GM21526 (cell line): Measurements from ENCODE around the gene PSD4.

Experiments used
- ATAC-seq: cut with Tn5 transposase; IDR thresholded peaks from one replicate; pipeline ENCODE4 v1.9.1; 2021; ENCODE audit warnings: moderate library complexity; ENCODE audit not compliant: unreplicated experiment, low FRiP score

The PSD4 gene

GRCh38 chr2:113167115-113167932 is 6.4 kb upstream of the PSD4 start:
- no peak for ATAC-seq

GRCh38 chr2:113167962-113168340 is 5.8 kb upstream of the PSD4 start:
- ATAC-seq: no peak

DNA sequence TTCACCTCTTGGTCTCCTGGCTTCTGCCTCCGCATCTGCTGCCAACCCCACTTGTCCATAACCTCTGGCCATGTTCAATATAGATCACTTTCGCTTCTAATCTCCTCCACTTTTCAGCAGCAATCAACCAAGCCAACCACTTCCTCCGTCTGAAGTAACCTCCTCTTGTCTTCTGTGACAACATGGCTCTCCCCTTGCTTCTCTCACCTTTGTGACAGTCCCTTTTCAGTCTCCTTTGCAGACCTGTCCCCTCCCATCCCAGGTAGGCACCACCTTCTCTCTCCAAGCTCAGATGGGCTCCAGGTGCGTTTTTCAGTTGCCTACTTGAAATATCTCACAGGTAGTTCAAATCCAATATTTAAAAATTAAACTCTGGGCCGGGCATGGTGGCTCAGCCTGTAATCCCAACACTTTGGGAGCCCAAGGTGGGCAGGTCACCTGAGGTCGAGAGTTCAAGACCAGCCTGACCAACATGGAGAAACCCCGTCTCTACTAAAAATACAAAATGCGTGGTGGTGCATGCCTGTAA is 4.7 kb upstream of the PSD4 start:
- no peak for ATAC-seq

DNA sequence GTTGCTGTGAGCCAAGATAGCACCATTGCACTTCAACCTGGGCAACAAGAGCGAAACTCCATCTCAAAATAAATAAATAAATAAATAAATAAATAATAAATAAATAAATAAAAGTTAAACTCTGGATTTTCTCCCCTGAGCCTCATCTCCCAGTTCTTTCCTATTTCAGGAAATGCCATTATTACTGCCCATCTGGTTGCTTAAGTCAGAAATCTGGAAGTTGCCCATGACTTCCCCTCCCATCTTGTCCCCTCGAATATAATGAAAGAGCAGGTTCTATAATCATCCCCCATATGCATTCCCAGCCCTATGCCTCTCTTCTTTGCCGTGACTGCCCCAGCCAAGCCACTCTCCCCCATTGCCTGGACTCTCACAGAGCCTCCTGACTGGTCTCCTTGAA is 4.2 kb upstream of the PSD4 start:
- no peak for ATAC-seq

- ATAC-seq: no peak
Observed at GRCh38 chr2:113171334-113172075, 2.3 kb upstream of the PSD4 start.

- no peak for ATAC-seq
Observed at GRCh38 chr2:113172721-113173541, 840 bp upstream of the PSD4 start.

GRCh38 chr2:113174376-113174750 is 592 bp downstream of the PSD4 start:
- no peak for ATAC-seq

DNA sequence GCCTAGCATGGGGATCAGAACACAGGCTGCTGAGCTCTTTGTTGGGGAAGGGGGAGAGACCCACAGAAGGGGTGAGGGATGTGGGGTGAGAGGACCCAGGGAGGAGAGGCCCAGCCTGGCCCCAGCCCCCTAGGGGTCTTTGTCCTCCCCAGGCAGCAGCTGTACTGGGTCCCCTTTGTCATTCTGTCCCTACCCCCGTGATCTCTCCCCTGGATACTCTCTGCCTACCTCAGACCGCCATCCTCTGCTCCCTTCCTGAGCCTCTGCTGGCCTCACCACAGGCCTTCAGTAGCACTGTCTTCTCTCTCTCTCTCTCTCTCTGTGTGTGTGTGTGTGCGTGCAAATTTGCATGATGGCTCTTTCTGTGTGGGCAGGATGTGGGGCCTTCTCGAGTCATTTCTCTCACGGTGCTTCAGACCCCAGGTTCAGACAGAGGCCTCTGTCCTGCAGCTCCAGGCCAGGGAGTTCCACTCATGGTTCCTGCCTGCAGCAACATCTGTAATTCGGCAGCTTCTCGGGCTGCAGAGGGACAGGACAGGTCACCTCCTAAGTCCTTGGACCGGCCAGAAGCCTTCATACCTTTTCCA is 1.4 kb downstream of the PSD4 start:
- peak; percentile 67 for ATAC-seq

- ATAC-seq: no peak
Observed at GRCh38 chr2:113175736-113176695, 2.2 kb downstream of the PSD4 start.

DNA sequence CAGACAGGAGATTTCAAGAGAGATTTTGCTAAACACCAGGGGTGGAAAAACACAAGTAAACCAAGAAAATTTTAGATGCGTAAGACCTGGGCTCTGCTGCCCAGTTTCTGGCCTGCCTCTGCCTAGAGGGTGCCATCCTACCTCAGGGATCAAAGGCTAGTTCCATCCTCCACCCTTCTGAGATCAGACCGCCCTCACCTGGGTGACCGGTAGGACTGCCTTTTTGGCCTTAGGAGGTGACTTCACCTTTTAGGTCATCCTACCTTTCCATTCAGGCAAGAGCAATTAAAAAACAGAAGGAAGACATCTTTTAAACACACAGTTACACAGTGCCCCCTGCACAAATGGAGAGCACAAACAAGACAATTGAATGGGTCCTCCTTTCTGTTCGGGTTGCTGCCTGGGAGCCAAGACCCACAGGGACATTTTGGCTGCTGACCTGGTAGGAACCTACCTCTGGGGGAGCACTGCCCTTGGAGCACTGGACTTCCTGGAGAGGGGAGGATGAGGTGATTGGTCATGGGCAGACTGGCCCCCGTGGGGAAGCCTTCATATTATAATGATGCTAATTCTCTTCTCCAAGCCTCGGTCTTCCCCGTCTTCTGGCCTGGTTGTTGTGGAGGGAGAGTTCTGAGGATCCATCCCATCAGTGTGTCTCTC is 3.1 kb downstream of the PSD4 start:
- ATAC-seq: no peak

DNA sequence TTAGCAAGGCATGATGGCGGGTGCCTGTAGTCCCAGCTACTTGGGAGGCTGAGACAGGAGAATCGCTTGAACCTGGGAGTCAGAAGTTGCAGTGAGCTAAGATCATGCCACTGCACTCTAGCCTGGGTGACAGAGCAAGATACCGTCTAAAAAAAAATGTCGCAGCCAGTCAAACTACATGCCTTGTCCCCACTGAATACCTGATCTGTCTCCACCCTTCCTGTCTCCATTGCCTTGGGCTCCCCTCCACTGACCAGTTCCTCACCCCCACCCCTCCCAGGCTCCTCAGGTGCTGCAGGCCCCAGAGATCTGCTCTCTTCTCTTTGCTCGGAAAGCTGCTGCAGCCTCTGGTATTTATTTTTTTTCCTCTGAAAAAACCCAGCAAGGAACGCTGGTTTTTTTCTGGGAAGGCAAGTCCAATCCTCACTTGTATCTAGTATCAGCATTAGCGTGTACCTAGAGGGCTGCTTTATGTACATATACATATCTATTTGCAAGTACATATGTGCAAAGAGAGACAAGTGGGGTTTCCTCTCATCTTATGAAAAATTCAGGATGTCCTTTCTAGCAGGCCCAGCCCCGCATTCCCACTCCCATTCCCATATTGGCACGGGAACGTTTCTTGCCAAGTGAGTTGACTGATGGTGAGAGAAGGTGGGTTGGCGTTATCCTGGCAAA is 4.4 kb downstream of the PSD4 start:
- no peak for ATAC-seq

DNA sequence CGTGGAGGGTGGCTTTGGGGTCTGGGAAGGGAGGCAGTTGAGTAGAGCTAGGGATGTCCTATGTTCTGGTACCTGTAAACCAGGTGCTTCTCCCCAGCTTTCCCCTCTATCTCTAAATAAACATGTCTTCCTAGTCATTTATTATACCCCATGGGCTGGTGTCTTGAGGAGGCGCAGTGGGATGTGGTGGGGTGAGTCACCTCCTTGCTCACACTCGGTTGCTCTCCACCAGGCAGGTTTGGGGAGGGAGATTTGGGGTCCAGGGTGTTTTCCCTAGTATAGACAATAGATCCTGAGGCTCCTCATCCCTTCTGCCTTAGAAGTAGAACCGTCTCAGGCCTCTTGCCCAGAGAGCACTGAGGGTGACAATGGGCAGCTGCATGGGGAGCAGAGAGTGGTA is 5.1 kb downstream of the PSD4 start:
- ATAC-seq: no peak

GRCh38 chr2:113179446-113180045 is 5.8 kb downstream of the PSD4 start:
- ATAC-seq: no peak

DNA sequence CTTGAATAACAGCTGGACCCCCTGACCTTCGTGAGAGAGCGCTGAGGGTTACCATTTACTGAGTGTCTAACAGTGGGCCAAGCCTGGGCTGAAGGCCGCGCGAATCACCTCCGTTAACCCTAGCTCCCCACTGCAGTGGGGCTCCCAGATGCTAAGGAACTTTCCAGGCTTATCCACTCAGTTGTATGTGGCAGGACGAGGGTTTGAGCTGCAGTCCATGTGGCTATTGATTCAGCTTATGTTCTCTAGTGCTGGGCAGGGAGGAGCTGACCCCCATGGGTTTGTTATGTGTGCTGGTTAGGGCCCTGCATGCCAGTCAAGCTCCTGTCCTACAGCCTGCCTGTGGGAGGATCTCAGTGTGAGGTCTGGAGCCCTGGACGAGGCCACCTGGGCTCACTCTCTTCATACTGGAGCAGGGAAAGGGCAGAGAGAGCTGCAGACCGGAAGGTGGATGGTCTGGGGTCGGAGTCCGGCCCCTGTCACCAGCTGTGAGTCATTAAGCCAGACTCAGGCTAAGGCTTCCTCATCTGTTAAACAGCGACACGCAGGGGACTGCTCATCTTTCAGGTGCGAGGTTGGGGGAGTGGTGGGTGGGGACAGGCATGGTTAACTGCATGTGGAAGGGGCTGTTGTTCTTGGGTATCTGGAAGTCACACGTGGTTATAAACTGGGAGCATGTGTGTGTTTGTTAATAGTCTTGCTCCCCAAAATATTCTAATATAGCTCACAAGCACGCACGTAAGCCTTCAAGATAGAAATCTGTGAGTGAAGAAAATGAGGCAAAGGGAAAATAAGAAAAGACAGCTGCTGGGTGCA is 6.6 kb downstream of the PSD4 start:
- no peak for ATAC-seq

- no peak for ATAC-seq
Observed at GRCh38 chr2:113181258-113182051, 7.7 kb downstream of the PSD4 start.

- ATAC-seq: no peak
Observed at GRCh38 chr2:113182471-113183260, 8.9 kb downstream of the PSD4 start.
